ENCODE data around the gene POFUT2.

Gene POFUT2

GRCh38 chr21:45326169-45326851 lies 38.6 kb upstream of the POFUT2 start:
- DNase-seq (ENCODE audit: low read depth) = no peak
- TF ChIP-seq CTCF (IDR thresholded peaks at IDR 0.05; ENCODE audit: control insufficient read depth, insufficient read depth, low read depth, low read length, missing control alignments) = peak; percentile 1
- no peak overlapping the region for H3K4me3 ChIP-seq (ENCODE audit: control insufficient read depth, low read depth, low read length)

- DNase-seq (ENCODE audit: low read depth) = no peak
- H3K4me3 ChIP-seq (ENCODE audit: control insufficient read depth, low read depth, low read length) = no peak overlapping the region
These were observed 37.8 kb upstream of the POFUT2 start for GRCh38 chr21:45325206-45326168.

GRCh38 chr21:45324489-45325205 lies 37.0 kb upstream of the POFUT2 start:
- H3K4me3 ChIP-seq (ENCODE audit: control insufficient read depth, low read depth, low read length) = no peak overlapping the region
- TF ChIP-seq CTCF (IDR thresholded peaks at IDR 0.05; ENCODE audit: control insufficient read depth, insufficient read depth, low read depth, low read length, missing control alignments) = no peak
- DNase-seq (ENCODE audit: low read depth) = no peak

More at GRCh38 chr21:45325206-45326168, 37.8 kb upstream of the POFUT2 start:
- no peak for TF ChIP-seq CTCF (IDR thresholded peaks at IDR 0.05; ENCODE audit: control insufficient read depth, insufficient read depth, low read depth, low read length, missing control alignments)

- no peak for DNase-seq (ENCODE audit: low read depth)
- TF ChIP-seq CTCF (IDR thresholded peaks at IDR 0.05; ENCODE audit: control insufficient read depth, insufficient read depth, low read depth, low read length, missing control alignments) = no peak
- no peak overlapping the region for H3K4me3 ChIP-seq (ENCODE audit: control insufficient read depth, low read depth, low read length)
These were observed 36.0 kb upstream of the POFUT2 start for GRCh38 chr21:45323487-45324311.

GRCh38 chr21:45322960-45323461 lies 35.3 kb upstream of the POFUT2 start:
- no peak for TF ChIP-seq CTCF (IDR thresholded peaks at IDR 0.05; ENCODE audit: control insufficient read depth, insufficient read depth, low read depth, low read length, missing control alignments)
- no peak overlapping the region for H3K4me3 ChIP-seq (ENCODE audit: control insufficient read depth, low read depth, low read length)
- DNase-seq (ENCODE audit: low read depth) = no peak
